Stimulated activated CD8-positive, alpha-beta memory T cell treated with anti-CD3 and anti-CD28 coated beads, Interleukin-4, amount 100 ng/mL, for 1 hour (primary cell): ENCODE data around the gene KMT5C.

Experiments used
- DNase-seq, 2 donors: peaks; one replicate each; pipeline ENCODE4 v3.0.0-alpha.2; 2020; ENCODE audit warnings: low read depth in 2 of 2, low spot score in 1 of 2

The KMT5C gene

GRCh38 chr19:55384920-55385723 lies 45.4 kb downstream of the KMT5C start:
- DNase-seq = peak; percentile 74 to 87

- peak; percentile 92 to 96 for DNase-seq
Observed at GRCh38 chr19:55385724-55386492, 46.2 kb downstream of the KMT5C start, which contains the start of gene RPL28. RPL28 (plus strand) TSS chr19:55385932; CDS start chr19:55386358, 426 bp downstream.

- no peak for DNase-seq
Observed at GRCh38 chr19:55386493-55386971, 46.9 kb downstream of the KMT5C start.

- no peak for DNase-seq
Observed at GRCh38 chr19:55387736-55388497, 48.2 kb downstream of the KMT5C start.

- DNase-seq = no peak
Observed at GRCh38 chr19:55389386-55390317, 50.0 kb downstream of the KMT5C start.

GRCh38 chr19:55390461-55390880 lies 50.8 kb downstream of the KMT5C start:
- DNase-seq = no peak

GRCh38 chr19:55391191-55391670 lies 51.6 kb downstream of the KMT5C start:
- no peak for DNase-seq

DNA sequence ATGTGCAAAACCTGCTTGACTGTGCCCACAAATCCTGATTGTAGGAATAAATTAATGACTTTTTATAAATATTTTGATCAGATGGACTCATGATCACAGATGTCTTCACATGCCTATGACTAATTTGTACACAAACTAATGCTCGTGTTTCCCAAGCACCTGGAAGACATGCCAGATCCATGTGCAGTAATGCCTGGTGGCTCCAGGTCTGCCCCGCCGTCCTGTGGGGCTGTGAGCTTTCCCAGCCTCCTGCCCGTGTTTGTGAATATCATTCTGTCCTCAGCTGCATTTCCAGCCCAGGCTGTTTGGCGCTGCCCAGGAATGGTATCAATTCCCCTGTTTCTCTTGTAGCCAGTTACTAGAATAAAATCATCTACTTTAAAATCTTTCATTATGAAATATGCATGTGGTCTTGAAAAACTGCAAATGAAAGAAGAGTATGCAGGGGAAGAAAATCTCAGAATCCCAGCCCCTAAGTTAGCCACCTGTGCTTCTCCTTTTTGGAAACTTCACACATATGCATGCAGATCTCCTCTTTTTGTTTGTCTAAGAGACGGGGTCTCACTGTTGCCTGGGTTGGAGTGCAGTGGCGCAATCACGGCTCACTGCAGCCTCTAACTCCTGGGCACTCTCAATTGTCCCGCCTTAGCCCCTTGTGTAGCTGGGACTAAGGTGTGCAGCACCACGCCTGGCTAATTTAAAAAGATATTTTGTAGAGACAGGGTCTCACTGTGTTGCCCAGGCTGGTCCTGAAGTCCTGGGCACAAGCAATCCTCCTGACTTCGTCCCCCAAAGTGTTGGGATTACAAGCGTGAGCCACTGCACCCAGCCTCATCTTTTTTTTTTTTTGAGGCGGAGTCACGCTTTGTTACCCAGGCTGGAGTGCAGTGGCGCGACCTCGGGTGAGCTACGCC lies 52.3 kb downstream of the KMT5C start:
- no peak for DNase-seq

GRCh38 chr19:55392820-55393761 lies 53.4 kb downstream of the KMT5C start:
- DNase-seq = no peak
